GM12874 (cell line): ENCODE results near the gene CEP44.

Experiments
- TF ChIP-seq, protein P1 (sequence below): IDR thresholded peaks from 2 replicates; pipeline ENCODE4 v1.5.1; 2011; ENCODE audit warnings: low read depth, mild to moderate bottlenecking, control low read depth, low read length, moderate library complexity; ENCODE audit not compliant: insufficient read depth

CEP44 gene, protein sequence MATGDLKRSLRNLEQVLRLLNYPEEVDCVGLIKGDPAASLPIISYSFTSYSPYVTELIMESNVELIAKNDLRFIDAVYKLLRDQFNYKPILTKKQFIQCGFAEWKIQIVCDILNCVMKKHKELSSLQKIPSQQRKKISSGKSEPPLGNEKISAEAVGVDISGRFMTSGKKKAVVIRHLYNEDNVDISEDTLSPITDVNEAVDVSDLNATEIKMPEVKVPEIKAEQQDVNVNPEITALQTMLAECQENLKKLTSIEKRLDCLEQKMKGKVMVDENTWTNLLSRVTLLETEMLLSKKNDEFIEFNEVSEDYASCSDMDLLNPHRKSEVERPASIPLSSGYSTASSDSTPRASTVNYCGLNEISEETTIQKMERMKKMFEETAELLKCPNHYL

DNA sequence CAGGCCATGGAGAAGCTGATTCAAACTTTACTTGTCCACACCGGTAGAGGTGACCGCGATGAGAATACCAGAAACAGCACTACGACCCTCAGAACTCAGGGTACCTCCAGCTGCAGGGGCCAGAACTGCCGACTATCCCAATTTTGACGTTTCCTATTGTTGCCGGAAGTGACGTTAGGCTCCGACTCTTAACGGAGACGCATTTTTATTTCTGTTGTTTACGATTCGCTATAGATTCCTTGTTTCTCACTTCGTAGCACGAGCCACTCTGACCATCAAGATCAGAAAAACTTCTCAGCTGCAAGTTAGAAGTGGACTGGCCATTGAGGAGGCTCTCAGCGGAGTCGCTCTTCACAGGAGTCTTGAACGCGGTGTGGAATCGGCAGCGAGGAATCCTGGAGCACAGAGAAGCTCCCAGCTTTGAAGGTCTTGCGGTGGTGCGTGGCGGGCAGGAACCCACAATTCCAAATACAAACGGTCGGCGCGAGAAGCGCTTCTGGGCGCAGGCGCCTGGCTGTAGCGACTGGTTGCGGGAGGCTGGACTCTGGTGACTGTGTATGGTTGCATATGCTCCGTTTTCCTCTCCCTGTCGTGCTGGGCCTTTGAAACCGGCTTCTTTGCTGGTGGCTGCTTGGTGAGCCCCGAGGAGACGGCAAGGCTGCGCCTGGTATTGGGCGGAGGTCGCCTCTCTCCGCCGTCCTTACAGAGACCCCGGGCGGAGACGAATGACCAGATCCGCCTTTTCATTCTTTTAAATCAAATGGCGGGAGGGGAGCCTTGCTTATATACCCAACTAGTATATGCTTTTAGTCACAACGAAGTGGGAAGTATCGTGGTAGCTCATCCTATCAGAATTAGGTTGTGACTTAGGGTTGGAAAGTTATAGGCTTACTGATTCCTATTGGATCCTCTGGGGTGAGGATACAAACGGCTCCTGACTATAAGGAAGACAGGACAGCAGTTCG, at the start of gene CEP44, which contains the start of gene FBXO8:
TSS of gene CEP44 (plus strand) at position 405 of the 965 bp plus-strand sequence. CDS start 15,211 bp downstream, outside the sequence.
TSS of gene FBXO8 (minus strand) at position 161 of the 965 bp plus-strand sequence. CDS start 20,575 bp downstream, outside the sequence.
- TF ChIP-seq, protein P1, sequence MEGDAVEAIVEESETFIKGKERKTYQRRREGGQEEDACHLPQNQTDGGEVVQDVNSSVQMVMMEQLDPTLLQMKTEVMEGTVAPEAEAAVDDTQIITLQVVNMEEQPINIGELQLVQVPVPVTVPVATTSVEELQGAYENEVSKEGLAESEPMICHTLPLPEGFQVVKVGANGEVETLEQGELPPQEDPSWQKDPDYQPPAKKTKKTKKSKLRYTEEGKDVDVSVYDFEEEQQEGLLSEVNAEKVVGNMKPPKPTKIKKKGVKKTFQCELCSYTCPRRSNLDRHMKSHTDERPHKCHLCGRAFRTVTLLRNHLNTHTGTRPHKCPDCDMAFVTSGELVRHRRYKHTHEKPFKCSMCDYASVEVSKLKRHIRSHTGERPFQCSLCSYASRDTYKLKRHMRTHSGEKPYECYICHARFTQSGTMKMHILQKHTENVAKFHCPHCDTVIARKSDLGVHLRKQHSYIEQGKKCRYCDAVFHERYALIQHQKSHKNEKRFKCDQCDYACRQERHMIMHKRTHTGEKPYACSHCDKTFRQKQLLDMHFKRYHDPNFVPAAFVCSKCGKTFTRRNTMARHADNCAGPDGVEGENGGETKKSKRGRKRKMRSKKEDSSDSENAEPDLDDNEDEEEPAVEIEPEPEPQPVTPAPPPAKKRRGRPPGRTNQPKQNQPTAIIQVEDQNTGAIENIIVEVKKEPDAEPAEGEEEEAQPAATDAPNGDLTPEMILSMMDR: no peak

DNA sequence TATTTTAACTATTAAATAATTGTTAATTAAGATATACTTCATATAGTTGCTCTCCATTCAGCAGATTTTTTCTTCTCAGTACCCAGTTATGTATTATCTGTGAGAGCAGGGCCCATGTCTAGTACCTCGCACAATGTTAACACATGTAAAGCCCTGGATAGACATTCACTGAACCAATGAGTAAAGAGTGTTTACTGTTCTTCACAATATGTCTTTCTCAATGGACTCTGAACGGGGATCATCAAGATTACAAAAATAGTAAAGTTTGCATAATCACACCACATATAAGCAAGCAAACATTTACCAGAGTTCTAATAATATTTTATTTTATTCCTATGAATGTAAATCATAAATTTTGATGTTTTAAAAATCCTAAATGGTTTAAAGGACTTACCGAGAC, 47.4 kb upstream of the CEP44 start:
- TF ChIP-seq, protein P1: no peak

DNA sequence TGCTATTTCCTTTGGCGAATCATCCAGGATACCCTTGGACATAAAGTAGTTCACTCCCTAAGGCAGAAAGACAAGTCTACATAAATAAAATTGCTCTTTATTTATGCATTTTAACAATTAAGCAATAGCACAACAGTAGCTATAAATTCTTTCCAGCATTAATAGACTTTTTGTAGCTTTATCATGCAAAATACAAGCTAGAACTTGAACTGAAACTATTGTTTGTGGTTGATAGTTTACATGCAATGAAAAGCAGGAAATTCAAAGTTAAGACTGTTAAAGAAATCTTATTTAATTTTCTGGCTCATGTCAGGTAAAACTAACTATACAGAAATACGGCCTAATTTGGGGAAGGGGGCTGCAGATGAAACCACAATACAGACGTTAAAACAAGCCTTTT, 42.5 kb upstream of the CEP44 start:
- TF ChIP-seq, protein P1: no peak

DNA sequence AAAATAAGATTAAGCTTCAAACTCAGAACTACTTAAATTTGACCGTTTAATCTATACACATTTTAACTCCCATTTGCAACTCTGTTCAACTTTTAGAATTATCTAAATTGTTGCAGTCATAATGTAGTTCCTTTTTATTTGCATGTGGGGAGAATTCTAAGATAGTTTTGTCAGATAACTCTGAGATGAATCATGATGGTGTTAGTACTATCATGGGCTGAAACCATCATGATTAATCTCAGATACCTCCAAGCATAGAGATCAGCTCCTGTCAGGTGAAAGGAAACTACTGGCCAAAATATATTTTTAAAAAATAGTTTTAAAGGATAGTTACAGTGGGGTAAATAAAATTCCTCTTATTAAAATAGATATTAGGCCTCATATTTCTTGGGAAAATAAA, 39.3 kb upstream of the CEP44 start:
- TF ChIP-seq, protein P1: no peak

DNA sequence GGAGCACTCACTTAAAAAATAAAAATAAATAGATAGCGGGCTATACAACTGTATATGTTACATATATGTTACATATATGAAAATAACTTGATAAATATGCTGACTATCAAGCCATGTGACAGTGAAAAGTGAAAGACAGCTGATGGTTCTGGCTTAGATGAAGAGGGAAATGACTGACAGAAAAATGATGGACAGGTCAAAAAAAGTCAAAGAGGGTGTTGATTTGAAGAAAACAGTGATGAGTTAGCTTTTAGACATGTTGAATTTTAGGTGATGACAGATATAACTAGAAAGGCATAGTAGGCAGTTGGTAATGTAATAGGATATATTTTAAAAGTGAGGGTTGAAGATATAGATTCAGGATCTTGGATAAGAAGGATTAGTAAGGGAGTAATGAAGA, 38.0 kb upstream of the CEP44 start:
- TF ChIP-seq, protein P1: no peak

DNA sequence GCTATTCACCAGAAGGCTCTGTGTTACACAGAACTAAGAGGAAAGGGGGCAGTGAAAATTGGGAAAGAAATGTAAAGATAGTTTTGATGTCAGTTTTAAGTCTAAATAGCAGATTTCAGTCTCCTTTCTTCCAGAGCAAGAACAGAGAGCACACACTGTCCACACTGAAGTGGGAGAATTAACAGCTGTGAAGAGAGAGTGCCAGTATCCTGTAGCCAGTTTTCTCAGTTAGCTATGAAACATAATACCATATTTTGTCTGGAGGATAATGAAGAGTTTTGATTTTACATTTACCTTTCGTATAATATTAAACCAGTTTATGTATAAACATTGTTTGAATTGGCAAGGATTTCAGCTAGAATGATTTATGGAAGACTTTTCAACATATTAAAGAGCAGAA, 35.3 kb upstream of the CEP44 start:
- TF ChIP-seq, protein P1: no peak

DNA sequence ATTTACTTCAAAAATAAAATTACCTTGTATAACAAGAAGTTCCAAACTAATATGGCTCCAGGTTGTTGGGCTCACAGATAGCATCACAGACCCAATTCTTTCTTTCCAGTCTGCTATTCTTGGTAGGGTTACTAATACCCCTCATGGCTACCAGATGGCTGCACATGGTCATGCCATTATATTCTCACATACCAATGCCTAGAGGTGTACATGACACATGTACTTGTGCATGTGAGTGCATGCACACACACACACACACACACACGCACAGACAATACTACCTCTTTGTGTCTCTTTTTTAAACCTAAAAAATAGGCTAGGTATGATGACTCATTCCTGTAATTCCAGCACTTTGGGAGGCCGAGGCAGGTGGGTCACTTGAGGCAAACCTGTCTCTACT, 31.3 kb upstream of the CEP44 start:
- TF ChIP-seq, protein P1: no peak
